Stimulated activated CD8-positive, alpha-beta memory T cell treated with anti-CD3 and anti-CD28 coated beads, Interleukin-15, amount 100 ng/mL, for 4 hours (primary cell): Measurements from ENCODE around the gene ANKRD42.

Experiments used
- DNase-seq, 2 donors: peaks; one replicate each; pipeline ENCODE4 v3.0.0-alpha.2; 2020; ENCODE audit warnings: low read depth in 2 of 2

The ANKRD42 gene

DNA sequence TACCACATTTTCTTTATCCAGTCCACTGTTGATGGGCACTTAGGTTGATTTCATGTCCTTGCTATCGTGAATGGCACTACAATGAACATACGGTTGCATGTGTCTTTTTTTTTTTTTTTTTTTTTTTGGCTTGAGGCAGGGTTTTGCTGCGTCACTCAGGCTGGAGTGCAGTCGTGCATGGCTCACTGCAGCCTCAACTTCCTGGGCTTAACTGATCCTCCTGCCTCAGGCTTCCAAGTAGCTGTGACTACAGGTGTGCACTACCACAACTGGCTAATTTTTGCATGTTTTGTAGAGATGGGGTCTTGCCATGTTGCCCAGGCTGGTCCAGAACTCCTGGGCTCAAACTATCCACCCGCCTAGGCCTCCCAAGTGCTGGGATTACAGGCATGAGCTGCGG is 94.1 kb downstream of the ANKRD42 start:
- DNase-seq: no peak

DNA sequence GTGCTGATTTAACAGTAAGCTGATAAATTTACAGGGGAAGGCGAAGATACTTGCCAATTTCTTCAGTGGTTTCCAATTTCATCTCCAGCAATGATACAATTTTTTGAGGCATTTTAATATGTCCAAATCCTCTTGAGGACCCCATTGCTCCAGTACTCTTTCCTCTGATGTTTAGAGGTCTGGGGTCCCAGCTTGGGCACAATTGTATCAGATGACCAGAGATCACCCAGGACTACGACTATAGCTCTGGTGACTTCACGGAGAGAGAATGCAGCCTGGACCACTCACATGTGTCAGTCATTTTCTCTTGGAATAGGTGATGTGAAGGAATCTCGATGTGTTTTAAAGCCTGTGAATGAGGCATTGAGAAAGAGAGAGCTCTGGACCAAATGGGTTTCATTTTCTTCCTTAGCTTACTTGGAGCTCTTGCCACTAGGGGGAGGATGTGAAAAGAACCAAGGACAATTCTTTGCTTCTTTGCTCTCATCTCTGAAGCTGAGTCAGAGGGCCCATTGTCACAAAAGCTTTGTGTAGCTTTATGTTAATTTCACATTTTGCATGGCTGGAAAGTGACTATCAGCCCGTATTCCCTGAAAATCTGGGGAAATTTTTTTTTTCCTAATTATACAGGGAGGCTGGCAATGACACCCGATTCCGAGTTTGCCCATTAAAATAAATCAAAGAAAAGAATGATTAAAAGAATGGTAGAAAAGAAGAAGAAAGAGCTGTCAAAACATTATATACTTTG is 99.4 kb downstream of the ANKRD42 start:
- DNase-seq: no peak

DNA sequence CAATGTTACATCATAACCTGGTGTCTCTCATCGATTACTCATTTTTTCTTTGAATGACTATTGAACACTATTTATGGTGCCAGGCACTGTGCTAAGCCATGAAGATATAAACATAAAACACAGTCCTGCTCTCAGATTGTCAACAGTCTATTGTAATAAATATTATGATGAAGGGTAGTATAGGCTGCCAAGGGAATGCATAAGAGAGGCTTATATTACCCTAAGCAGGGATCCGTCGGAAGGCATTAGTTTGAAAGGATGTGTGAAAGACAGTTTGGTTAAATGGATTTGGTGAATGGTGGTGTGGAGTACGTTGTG is 99.9 kb downstream of the ANKRD42 start:
- no peak for DNase-seq

DNA sequence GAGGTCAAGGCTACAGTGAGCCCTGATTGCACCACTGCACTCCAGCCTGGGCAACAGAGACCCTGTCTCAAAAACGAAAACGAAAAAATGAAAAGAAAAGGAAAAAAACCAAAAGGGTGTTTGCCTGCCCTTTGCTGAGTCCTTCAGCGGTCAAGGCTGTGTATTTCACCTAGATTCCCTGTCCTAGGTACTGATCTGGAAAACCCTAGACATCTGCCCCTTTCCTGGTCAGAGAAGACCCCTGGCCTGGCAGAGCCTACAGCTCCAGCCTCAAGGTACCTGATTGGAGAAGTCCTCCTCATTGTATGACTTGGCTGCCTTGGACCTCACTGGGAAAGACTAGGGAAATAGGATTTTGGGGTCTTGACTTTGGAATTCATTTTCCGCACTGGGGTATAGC is 100.7 kb downstream of the ANKRD42 start:
- DNase-seq: no peak
